Measurements from ENCODE around the gene SLAMF8.

The SLAMF8 gene

DNA sequence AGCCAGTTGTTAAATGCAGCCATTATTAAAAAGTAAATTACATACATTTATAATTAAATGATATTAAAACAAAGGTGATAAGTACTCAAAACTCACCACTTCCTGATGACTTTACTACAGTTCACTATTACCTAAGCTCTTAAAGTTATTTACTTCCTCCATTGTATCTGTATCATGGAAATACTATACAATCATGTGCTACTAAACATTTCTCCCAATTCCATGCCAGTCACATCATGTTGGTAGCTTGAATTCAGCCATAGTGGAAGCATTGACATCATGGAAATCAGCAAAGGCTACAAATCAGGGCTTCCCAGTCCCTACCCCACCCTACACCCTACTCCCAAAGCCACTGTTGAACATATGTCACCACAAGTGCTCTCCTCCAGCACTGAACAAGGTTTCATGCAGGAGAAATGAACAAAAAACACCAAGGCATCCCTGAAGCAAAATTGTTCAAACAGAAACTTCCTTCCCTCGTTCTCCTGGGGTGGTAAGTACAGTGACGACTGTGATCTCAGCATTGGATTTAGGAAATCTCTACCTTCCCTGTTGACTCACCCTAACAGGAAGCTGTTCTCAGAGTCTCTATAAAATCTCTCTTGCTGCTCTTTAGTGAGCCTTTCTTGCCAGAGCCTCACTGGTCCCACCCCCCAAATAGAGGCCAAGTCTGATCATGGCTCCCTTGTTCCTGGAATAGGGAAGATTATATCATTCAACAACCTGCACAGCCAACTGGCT, 23.1 kb downstream of the SLAMF8 start:
- DNase-seq = no peak

DNA sequence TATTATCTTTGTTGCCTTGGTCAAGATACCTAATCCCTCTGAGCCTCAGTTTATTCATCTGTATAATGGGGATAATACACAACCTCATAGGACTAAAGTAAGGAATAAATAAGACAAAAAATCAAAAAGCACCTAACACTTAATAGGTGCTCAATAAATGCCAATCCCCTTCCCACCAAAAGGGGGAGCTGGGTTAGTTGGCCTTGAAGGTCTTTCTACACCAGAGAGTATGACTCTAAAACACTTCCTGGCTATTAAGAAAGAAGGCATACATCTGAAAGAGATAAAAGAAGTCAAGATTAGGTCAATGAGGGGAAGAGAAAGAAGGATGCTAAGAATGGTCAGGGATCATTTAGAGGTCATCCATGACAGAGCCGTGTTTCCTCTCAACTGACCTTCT, 24.7 kb downstream of the SLAMF8 start:
- DNase-seq = no peak

- DNase-seq = no peak
These were observed 26.9 kb downstream of the SLAMF8 start for GRCh38 chr1:159853417-159854115.

GRCh38 chr1:159854116-159854692, 27.5 kb downstream of the SLAMF8 start:
- peak; percentile 45 to 58 for DNase-seq

DNA sequence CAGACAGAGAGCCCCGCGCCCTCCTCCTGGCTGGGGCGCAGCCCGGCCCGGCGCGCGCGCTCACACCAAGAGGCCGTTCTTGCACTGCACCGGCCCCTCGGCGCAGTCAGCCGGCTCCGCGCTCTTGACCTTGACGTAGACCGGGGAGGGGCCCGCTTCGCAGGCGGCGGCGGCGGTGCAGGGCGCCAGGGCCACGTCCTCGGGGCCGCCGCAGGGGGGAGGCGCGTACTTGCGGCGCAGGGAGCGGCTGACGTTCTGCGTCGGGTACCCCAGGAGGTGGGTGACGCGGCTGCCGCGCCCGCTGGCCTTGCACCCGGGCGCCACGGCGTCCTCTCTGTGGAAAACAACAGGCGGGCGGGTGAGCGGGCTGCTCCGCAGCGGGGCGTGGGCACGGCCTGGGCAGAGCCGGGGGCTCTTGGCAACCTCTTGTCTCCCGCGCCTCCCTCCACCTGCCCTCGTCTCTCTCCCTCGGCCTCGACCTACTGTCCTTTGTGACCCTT, 28.1 kb downstream of the SLAMF8 start:
- peak; percentile 77 to 81 for DNase-seq

DNA sequence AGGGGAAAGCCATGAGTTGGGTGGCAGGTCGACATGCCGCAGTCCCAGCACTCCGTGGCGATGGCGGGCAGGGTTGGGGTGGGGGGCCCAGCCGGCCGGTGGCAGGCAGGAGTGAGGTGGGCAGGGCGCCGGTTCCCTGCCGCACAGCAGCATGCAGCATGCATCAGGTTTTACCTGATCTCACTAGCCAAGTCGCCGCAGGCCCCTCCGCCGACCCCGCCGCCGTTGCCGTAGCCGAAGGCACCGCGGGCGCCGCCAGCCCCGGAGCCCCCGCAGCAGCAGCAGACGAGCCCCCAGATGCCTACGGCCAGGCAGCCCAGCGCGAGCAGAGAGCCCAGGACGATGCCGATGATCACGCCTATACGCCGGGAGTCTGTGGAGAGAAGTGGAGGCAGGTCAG, 29.0 kb downstream of the SLAMF8 start:
- DNase-seq = no peak

GRCh38 chr1:159856576-159856975, 29.9 kb downstream of the SLAMF8 start:
- DNase-seq = no peak

- no peak for DNase-seq
These were observed 31.2 kb downstream of the SLAMF8 start for GRCh38 chr1:159857889-159858288.

DNA sequence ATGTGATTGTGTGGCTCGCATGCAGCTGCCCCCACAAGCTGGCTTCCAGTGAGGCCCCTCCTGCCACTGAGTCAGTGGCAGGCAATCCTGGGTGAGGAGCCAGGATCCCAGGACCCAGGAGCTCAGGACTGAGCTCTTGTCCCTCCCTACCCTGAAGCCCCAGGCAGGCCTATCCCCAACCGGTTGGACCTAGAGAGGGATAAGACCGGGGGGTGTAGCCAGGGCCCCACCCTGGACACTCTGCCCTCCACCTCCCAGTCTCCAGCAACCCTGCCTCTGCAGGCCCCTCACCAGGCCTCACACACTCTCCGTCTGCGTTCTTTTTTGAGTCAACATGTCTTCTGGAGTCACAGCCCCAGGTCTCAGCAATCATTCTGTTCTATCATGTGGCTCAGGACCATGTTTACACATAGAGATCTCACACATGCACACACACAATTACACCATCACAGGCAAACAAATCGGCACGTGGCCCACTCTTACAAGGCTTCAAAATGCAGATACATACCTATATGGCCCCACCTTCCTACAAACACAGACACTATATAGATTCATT, 33.2 kb downstream of the SLAMF8 start:
- DNase-seq = no peak

DNA sequence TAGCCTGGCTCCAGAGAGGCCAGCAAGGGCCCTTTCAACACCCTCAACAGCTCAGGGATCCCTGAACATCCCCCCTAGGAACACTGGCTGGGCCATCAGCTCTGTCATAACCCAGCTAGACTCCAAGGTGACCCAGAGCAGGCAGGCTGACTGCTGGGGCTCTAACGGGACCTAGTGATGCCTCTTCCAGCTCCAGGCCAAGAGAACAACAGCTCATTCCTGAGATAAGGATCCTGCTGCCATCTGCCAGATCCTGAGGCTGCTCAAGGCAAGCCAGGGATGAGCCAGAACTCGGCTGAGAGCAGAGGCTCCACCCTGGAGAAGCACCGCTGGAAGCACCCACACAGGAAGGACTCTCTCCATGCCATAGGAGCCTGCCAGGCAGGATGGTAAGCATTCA, 33.8 kb downstream of the SLAMF8 start:
- DNase-seq = no peak

GRCh38 chr1:159861218-159861617, 34.5 kb downstream of the SLAMF8 start:
- DNase-seq = no peak

DNA sequence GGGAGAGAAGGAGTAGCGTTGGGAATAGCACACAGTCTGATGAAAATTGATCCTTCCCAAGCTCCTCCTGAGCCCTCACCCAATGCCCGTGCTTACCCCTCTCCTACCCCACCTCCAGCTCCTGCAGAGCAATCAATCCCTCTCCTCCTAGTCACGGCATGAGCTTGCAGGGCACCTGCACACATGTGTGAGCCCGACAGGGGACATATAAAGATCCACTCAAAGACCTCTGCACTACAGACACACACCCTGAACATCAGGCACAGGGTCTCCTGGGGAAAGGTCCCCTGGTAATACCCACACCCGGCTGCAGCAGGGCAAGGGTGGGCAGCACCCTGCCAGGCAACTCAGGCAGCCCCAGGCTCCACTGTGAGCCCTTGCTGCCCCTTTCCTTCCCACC, 35.4 kb downstream of the SLAMF8 start:
- no peak for DNase-seq

GRCh38 chr1:159862557-159862956, 35.9 kb downstream of the SLAMF8 start, which contains the start of gene VSIG8:
Gene VSIG8, minus strand, starts transcription at chr1:159862657. Its CDS starts 136 bp downstream, at chr1:159862521.
- no peak for DNase-seq

DNA sequence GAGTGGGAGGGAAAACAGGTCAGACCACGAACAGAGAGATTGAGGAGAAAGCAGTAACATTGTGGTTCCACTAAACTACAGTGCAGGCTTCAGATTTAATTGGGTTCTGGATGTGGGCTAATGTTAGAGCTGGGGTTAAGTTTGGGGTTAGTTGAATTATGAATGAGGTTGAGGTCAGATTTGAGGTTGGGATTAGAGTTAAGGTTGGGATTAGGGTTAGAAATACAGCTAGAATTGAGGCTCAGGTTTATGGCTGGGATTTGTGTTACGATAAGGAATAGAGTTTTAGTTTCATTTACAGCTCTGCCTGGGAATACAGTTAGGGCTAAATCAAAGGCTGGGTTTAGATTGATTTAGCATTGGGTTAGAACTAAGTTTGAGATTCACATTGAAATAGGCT, 37.6 kb downstream of the SLAMF8 start:
- no peak for DNase-seq

- no peak for DNase-seq
These were observed 39.4 kb downstream of the SLAMF8 start for GRCh38 chr1:159866066-159866465.

GRCh38 chr1:159866905-159867663, 40.4 kb downstream of the SLAMF8 start:
- no peak for DNase-seq

DNA sequence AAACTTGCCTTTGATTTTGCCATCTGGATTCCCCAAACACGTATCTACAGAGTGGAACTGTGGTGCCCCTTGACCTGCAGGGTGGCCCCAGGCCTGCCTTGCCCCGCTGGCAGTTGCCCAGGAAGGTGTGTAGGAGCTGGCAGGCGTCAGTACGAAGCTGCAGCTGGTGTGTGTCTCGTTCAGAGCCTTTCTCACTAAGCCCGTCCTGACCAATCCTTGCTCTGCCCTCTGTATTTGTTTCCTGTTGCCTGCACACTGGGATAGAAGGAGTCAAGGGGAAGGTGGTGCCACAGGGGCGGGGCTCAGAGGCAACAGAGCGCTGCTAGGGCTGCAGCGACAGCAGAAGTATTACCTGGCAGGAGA, 41.0 kb downstream of the SLAMF8 start:
- no peak for DNase-seq

DNA sequence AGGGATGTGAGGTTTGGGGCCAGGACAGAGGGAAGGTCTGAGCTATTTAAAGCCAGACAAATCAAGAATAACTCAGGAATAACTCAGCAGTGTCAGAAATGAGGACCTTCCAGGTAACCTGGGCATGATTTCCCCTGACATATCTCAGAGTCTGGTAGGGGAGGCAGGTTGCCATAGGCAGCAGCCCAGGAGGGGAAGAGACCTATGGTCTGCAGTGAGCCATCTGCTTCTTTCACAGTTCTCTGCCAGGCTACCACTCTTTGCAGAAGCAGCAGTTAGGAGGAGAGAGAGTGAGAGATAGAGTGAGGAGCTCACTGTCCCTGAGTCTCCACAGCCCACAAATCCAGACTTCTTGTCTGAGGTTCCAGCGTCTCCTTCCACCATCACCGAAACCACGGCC, 42.1 kb downstream of the SLAMF8 start:
- no peak for DNase-seq

GRCh38 chr1:159869173-159869572, 42.5 kb downstream of the SLAMF8 start:
- DNase-seq = peak; percentile 14 to 27

DNA sequence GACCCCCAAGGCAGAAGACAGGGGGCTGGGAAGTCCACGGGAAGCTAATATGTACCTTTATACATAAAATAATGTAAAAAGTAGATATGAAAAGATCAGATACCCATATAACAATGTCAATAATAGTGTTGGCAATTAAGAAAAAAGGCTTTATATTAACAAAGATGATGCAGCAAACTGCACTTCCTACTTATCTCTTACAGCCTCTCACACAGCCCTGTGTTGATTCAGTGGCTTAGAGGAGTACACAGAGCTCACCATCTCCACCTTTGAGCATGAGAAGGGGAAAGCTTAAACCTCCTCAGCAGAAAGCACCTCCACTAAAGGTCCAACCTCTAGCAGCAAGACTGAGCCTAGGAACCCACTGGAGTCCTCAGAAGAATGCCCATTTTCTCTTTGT, 42.9 kb downstream of the SLAMF8 start:
- no peak for DNase-seq

GRCh38 chr1:159870704-159871103, 44.0 kb downstream of the SLAMF8 start:
- no peak for DNase-seq

DNA sequence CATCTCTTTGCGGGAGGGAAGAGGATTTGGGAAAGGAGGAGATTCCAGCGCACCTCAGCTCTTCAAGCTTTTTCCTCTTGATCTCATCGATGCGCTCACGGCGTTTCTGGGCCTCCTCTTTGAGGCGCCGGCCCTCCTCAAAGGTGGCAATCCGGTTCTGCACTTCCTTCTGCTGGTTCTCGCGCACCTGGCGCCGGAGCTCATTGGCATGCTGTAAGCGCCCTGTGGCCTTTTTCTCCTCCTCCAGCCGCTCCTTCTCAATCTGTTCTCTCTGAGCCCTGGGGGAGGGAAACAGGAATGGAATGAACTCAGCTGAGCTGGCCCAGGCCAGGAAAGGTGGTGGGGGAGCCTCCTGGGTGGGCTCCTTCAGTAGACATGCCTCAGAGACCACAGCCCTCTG, 46.2 kb downstream of the SLAMF8 start:
- no peak for DNase-seq
